Pulmonary artery endothelial cell (primary cell): ENCODE data around the gene TTC16. TPM values are rescaled to one million over a fixed set of nuclear protein-coding genes. Genes with fewer than 3 reads are reported as not detected.

Experiments used
- DNase-seq: peaks from one replicate; pipeline ENCODE4 v3.0.0-alpha.2; 2011; ENCODE audit warnings: low read depth, low spot score
- total RNA-seq: library from RNA; depleted of rRNA; stranded (reverse); fragments of >200 nt; gene quantifications from 2 replicates; pipeline ENCODE4 v1.2.3, GENCODE V29; 2014

The TTC16 gene
- total RNA-seq, 1 donor from 2014 or later = not detected

GRCh38 chr9:127763918-127764384, 48.1 kb downstream of the TTC16 start:
- DNase-seq = peak; percentile 70

GRCh38 chr9:127765418-127765817, 49.5 kb downstream of the TTC16 start:
- no peak for DNase-seq

- no peak for DNase-seq
These were observed 51.5 kb downstream of the TTC16 start for GRCh38 chr9:127767410-127767809.

- DNase-seq = peak; percentile 67
These were observed 52.0 kb downstream of the TTC16 start for GRCh38 chr9:127767909-127768331.

- DNase-seq = no peak
These were observed 52.8 kb downstream of the TTC16 start for GRCh38 chr9:127768698-127769097.

GRCh38 chr9:127769101-127769500, 53.2 kb downstream of the TTC16 start:
- DNase-seq = no peak

GRCh38 chr9:127769929-127770582, 54.2 kb downstream of the TTC16 start:
- peak; percentile 67 for DNase-seq

- DNase-seq = no peak
These were observed 54.7 kb downstream of the TTC16 start for GRCh38 chr9:127770583-127770904.

GRCh38 chr9:127770905-127771569, 55.2 kb downstream of the TTC16 start:
- DNase-seq = peak; percentile 97

- DNase-seq = no peak
These were observed 55.8 kb downstream of the TTC16 start for GRCh38 chr9:127771570-127772189.

- DNase-seq = no peak
These were observed 56.7 kb downstream of the TTC16 start for GRCh38 chr9:127772603-127773002.

GRCh38 chr9:127773272-127773671, 57.4 kb downstream of the TTC16 start:
- DNase-seq = no peak

- no peak for DNase-seq
These were observed 58.1 kb downstream of the TTC16 start for GRCh38 chr9:127773981-127774380.

GRCh38 chr9:127776195-127776923, 60.5 kb downstream of the TTC16 start:
- DNase-seq = no peak

- no peak for DNase-seq
These were observed 61.0 kb downstream of the TTC16 start for GRCh38 chr9:127776924-127777289.

- no peak for DNase-seq
These were observed 61.6 kb downstream of the TTC16 start for GRCh38 chr9:127777368-127777980.

GRCh38 chr9:127778280-127779135, 62.6 kb downstream of the TTC16 start, which contains the start of gene SH2D3C:
TSS of gene SH2D3C (minus strand) at chr9:127778666. CDS start at chr9:127778627, 39 bp downstream.
- DNase-seq = no peak

GRCh38 chr9:127779136-127779981, 63.5 kb downstream of the TTC16 start:
- DNase-seq = no peak

- no peak for DNase-seq
These were observed 64.4 kb downstream of the TTC16 start for GRCh38 chr9:127780126-127780885.
